Measurements from ENCODE around the gene LBHD2. TPM values are rescaled to one million over a fixed set of nuclear protein-coding genes. Genes with fewer than 3 reads are reported as not detected.

Gene LBHD2
- total and polyA plus RNA-seq, 11 donors = 0.19 TPM; not detected in 10

GRCh38 chr14:103088921-103089320, 4.9 kb downstream of the LBHD2 start:
- peaks cover 0 to 48% (median 16%) of the 10 kb centered on the region in 9 donors for H3K27me3 ChIP-seq
- no peaks in the 10 kb centered on the region for H3K36me3 ChIP-seq
- intact Hi-C loops (cut with DNase I) = loop anchor here in 1 of 10 donors (10.0 kb wide), 1 partner anchor 394 kb away; no protein-coding TSS in a partner anchor
- H3K4me3 ChIP-seq = no peak overlapping the region
- WGBS, 4 donors = 79 to 94% (median 91%) methylated on average over 4 to 6 of the region's 6 CpGs
- TF ChIP-seq, protein P1, sequence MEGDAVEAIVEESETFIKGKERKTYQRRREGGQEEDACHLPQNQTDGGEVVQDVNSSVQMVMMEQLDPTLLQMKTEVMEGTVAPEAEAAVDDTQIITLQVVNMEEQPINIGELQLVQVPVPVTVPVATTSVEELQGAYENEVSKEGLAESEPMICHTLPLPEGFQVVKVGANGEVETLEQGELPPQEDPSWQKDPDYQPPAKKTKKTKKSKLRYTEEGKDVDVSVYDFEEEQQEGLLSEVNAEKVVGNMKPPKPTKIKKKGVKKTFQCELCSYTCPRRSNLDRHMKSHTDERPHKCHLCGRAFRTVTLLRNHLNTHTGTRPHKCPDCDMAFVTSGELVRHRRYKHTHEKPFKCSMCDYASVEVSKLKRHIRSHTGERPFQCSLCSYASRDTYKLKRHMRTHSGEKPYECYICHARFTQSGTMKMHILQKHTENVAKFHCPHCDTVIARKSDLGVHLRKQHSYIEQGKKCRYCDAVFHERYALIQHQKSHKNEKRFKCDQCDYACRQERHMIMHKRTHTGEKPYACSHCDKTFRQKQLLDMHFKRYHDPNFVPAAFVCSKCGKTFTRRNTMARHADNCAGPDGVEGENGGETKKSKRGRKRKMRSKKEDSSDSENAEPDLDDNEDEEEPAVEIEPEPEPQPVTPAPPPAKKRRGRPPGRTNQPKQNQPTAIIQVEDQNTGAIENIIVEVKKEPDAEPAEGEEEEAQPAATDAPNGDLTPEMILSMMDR (IDR thresholded peaks at IDR 0.05) = no peak
- ATAC-seq = no peak
- peak in 1 of 5 donors; percentile 15 for DNase-seq
- H3K4me1 ChIP-seq = peaks cover 0 to 19% (median 6%) of the 10 kb centered on the region in 12 donors
- H3K27ac ChIP-seq = no peak overlapping the region
- no peaks in the 10 kb centered on the region for H3K9me3 ChIP-seq

GRCh38 chr14:103089386-103090335, 5.7 kb downstream of the LBHD2 start:
- H3K27me3 ChIP-seq = peaks cover 0 to 41% (median 9%) of the 10 kb centered on the region in 9 donors
- no peak for ATAC-seq

GRCh38 chr14:103090481-103091020, 6.5 kb downstream of the LBHD2 start:
- Histone ChIP-seq H3K27me3 (peaks cover 0 to 32% (median 3%) of the 10 kb centered on the region in 9 donors), H3K4me1 (peaks cover 0 to 32% (median 6%) of the 10 kb centered on the region in 12 donors), H3K36me3 (no peaks in the 10 kb centered on the region), H3K27ac (no peak overlapping the region), H3K9me3 (no peaks in the 10 kb centered on the region), H3K4me3 (no peak overlapping the region)
- DNase-seq (peak in 1 of 5 donors; percentile 54), ATAC-seq (no peak)
- intact Hi-C loops (cut with DNase I) = loop anchor here in 3 of 10 donors (5.0 to 10.0 kb wide), 2 partner anchors 92 to 396 kb away; no protein-coding TSS in a partner anchor
- TF ChIP-seq POLR2A (IDR thresholded peaks at IDR 0.05) = no peak
- TF ChIP-seq, protein P1 (IDR thresholded peaks at IDR 0.05) = no peak
- WGBS, 4 donors = 79 to 85% (median 82%) methylated on average over 11 to 12 of the region's 12 CpGs

More at GRCh38 chr14:103089386-103090335, 5.7 kb downstream of the LBHD2 start:
- TF ChIP-seq, protein P1 (IDR thresholded peaks at IDR 0.05) = no peak
- no peak for TF ChIP-seq POLR2A (IDR thresholded peaks at IDR 0.05)
- Histone ChIP-seq H3K36me3 (no peaks in the 10 kb centered on the region), H3K4me1 (peaks cover 0 to 26% (median 6%) of the 10 kb centered on the region in 12 donors), H3K4me3 (no peak overlapping the region), H3K9me3 (no peaks in the 10 kb centered on the region), H3K27ac (no peak overlapping the region)
- 75 to 83% (median 78%) methylated on average over 22 to 28 of the region's 28 CpGs for WGBS, 4 donors
- intact Hi-C loops (cut with DNase I) = loop anchor here in 4 of 10 donors (5.0 to 10.0 kb wide), 2 partner anchors 93 to 395 kb away; no protein-coding TSS in a partner anchor
- DNase-seq = peak in 1 of 5 donors; percentile 59
